Ishikawa (cell line): Measurements from ENCODE around the gene TMEM141.

ENCODE experiments used
- CEBPB ChIP-seq: IDR thresholded peaks from 2 replicates; pipeline ENCODE4 v1.6.1; 2012
- CREB1 ChIP-seq: IDR thresholded peaks from 2 replicates; pipeline ENCODE4 v1.6.1; 2012; ENCODE audit warnings: low read depth
- EGR1 ChIP-seq: IDR thresholded peaks from 2 replicates; pipeline ENCODE4 v1.6.1; 2012
- EP300 ChIP-seq: IDR thresholded peaks from 2 replicates; pipeline ENCODE4 v1.6.1; 2012; ENCODE audit warnings: borderline replicate concordance
- FOXM1 ChIP-seq: IDR thresholded peaks from 2 replicates; pipeline ENCODE4 v1.6.1; 2012; ENCODE audit warnings: low read depth, borderline replicate concordance
- MAX ChIP-seq: IDR thresholded peaks from 2 replicates; pipeline ENCODE4 v1.6.1; 2012
- NFIC ChIP-seq: IDR thresholded peaks from 2 replicates; pipeline ENCODE4 v1.6.1; 2012
- RAD21 ChIP-seq: IDR thresholded peaks from 2 replicates; pipeline ENCODE4 v1.6.1; 2012; ENCODE audit warnings: low read depth
- REST ChIP-seq: IDR thresholded peaks from 2 replicates; pipeline ENCODE4 v1.6.1; 2012; ENCODE audit warnings: low read depth, mild to moderate bottlenecking
- TAF1 ChIP-seq: IDR thresholded peaks from 2 replicates; pipeline ENCODE4 v1.6.1; 2012; ENCODE audit warnings: low read depth, mild to moderate bottlenecking
- TCF12 ChIP-seq: IDR thresholded peaks from 2 replicates; pipeline ENCODE4 v1.6.1; 2012; ENCODE audit warnings: low read depth
- TEAD4 ChIP-seq: IDR thresholded peaks from 2 replicates; pipeline ENCODE4 v1.6.1; 2012
- USF1 ChIP-seq: IDR thresholded peaks from 2 replicates; pipeline ENCODE4 v1.6.1; 2012
- YY1 ChIP-seq: IDR thresholded peaks from 2 replicates; pipeline ENCODE4 v1.6.1; 2012; ENCODE audit warnings: low read depth
- ZBTB7A ChIP-seq: IDR thresholded peaks from 2 replicates; pipeline ENCODE4 v1.6.1; 2012; ENCODE audit warnings: low read depth

The TMEM141 gene

DNA sequence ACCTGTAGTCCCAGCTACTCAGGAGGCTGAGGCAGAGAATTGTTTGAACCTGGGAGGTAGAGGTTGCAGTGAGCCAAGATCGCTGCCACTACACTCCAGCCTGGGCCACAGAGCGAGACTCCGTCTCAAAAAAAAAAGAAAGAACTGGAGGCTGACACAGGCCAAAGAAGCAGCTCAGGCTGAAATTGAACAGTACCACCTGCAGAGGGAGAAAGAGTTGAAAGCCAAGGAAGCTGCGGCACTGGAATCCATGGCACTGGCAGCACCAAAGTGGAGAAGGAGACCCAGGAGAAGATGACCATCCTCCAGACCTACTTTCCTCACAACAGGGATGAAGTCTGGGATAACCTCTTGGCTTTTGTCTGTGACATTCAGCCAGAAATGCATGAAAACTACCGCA lies 11.3 kb upstream of the TMEM141 start:
- TF ChIP-seq CREB1 (no peak), NFIC (no peak), TEAD4 (no peak), MAX (no peak), CEBPB (no peak), FOXM1 (no peak), YY1 (no peak), ZBTB7A (no peak)

DNA sequence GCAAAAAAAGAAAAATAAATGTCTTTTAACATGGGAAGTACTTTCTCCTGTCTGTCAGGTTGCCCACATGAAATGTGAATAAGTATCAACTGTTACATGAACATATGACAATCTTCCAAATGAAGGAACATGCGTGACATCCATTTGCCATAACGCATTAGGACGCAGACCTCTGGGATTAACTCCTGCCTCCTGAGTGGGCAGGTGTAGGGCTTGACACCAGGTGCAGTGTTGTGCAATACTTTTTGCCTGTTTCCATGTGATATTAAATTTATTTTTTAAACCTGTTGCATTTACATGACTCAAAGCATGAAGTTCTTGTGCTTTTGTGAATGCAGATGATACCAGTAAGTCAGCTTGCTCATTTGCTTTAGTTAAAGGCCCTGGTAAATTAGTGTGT lies 8.7 kb upstream of the TMEM141 start:
- TF ChIP-seq FOXM1 (no peak), TEAD4 (no peak), REST (no peak), EP300 (no peak), CEBPB (no peak)

DNA sequence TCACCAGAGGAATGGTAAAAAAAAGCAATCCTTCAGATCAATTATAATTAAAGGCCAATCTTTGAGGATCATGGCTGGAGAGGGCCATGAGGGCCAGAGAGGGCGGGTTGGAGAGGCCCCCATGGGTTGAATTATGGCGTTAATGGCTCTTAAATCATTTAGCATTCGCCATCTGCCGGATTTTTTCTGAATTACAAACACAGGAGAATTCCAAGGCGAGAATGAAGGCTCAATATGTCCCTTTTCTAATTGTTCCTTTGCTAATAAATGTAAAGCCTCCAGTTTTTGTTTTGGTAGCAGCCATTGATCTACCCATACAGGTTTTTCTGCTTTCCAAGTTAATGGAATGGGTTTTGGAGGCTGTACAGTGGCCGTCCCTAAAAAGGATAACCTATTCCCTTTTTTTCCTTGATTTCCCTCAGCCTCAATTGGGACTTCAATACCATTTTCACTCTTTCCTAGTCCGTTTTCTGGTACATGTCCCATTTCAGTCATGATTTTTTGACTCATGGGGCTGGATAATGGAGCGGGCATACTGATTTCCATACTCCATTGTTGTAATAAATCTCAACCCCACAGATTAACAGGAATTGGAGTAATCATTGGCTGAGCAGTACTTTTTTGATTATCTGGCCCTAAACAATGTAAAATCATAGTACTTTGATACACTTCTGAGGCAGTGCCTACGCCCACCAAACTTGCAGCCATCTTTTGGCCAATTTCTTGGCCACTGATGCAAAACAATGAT lies 6.7 kb upstream of the TMEM141 start:
- TF ChIP-seq RAD21: peak; percentile 44
- no peak for TF ChIP-seq TEAD4
- TF ChIP-seq EGR1: no peak
- no peak for TF ChIP-seq REST

- TF ChIP-seq USF1 (no peak), ZBTB7A (no peak), RAD21 (no peak), CEBPB (no peak), TAF1 (no peak), NFIC (no peak), TCF12 (no peak)
These were observed 6.2 kb upstream of the TMEM141 start for GRCh38 chr9:136784997-136785361.

DNA sequence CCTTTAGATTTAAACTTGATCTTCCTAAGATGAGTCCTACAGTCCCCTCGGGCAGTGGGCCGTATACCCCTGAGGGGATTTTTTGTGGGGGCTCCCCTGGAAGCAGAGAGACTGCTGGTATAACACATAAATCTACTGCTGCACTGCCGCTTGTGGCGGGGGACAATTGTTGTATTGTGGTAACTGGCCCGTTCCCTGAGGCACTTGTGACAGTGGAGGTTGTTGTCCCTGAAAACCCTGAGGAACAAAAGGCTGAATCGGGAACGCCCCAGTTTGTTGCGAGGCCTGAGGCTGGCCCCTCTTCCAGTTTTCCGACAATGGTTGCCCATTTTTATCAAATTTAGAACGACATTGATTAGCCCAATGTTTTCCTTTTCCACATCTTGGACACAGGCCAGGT lies 4.7 kb upstream of the TMEM141 start:
- TF ChIP-seq USF1 (no peak), TEAD4 (no peak), MAX (no peak), YY1 (no peak), TCF12 (no peak), RAD21 (no peak), EP300 (no peak), REST (no peak), CREB1 (no peak), NFIC (no peak), ZBTB7A (no peak), FOXM1 (no peak), TAF1 (no peak), EGR1 (no peak), CEBPB (no peak)
